ENCODE results near the gene PTGER4. TPM values are rescaled to one million over a fixed set of nuclear protein-coding genes. Genes with fewer than 3 reads are reported as not detected.

Gene PTGER4
- total RNA-seq, 1 donor from 2014 or later = 0.96 TPM

- no peak for ATAC-seq
- DNase-seq (ENCODE audit: low spot score) = no peak
Observed at GRCh38 chr5:40669606-40670390, 9.9 kb upstream of the PTGER4 start.

GRCh38 chr5:40672425-40672824, 7.3 kb upstream of the PTGER4 start:
- ATAC-seq = no peak
- no peak for DNase-seq (ENCODE audit: low spot score)

- no peak for ATAC-seq
- no peak for DNase-seq (ENCODE audit: low spot score)
Observed at GRCh38 chr5:40674661-40675235, 5.0 kb upstream of the PTGER4 start.

GRCh38 chr5:40675396-40676133, 4.2 kb upstream of the PTGER4 start:
- DNase-seq (ENCODE audit: low spot score) (no peak), ATAC-seq (no peak)

- DNase-seq (ENCODE audit: low spot score) = no peak
- ATAC-seq = no peak
Observed at GRCh38 chr5:40676613-40677343, 2.9 kb upstream of the PTGER4 start.

- DNase-seq (ENCODE audit: low spot score) (no peak), ATAC-seq (no peak)
Observed at GRCh38 chr5:40677456-40677855, 2.3 kb upstream of the PTGER4 start.

GRCh38 chr5:40678026-40678425, 1.7 kb upstream of the PTGER4 start:
- DNase-seq (ENCODE audit: low spot score) = no peak
- no peak for ATAC-seq

GRCh38 chr5:40678460-40679147, 1.1 kb upstream of the PTGER4 start:
- no peak for DNase-seq (ENCODE audit: low spot score)
- no peak for ATAC-seq

GRCh38 chr5:40679148-40679912, 385 bp upstream of the PTGER4 start:
- DNase-seq (ENCODE audit: low spot score) (peak; percentile 90), ATAC-seq (peak; percentile 98)

GRCh38 chr5:40680741-40681362, 1.1 kb downstream of the PTGER4 start:
- ATAC-seq (no peak), DNase-seq (ENCODE audit: low spot score) (no peak)

- ATAC-seq (no peak), DNase-seq (ENCODE audit: low spot score) (peak; percentile 46)
Observed at GRCh38 chr5:40681363-40682153, 1.8 kb downstream of the PTGER4 start.

GRCh38 chr5:40682154-40683017, 2.7 kb downstream of the PTGER4 start:
- ATAC-seq = no peak
- no peak for DNase-seq (ENCODE audit: low spot score)

- ATAC-seq (no peak), DNase-seq (ENCODE audit: low spot score) (no peak)
Observed at GRCh38 chr5:40683305-40683704, 3.6 kb downstream of the PTGER4 start.

- DNase-seq (ENCODE audit: low spot score) (no peak), ATAC-seq (no peak)
Observed at GRCh38 chr5:40685193-40685592, 5.5 kb downstream of the PTGER4 start.

GRCh38 chr5:40685976-40686486, 6.3 kb downstream of the PTGER4 start:
- ATAC-seq (no peak), DNase-seq (ENCODE audit: low spot score) (no peak)

GRCh38 chr5:40687321-40687720, 7.6 kb downstream of the PTGER4 start:
- no peak for ATAC-seq

GRCh38 chr5:40688127-40688761, 8.5 kb downstream of the PTGER4 start:
- ATAC-seq = peak; percentile 100
- DNase-seq (ENCODE audit: low spot score) = peak; percentile 82

More at GRCh38 chr5:40687321-40687720, 7.6 kb downstream of the PTGER4 start:
- no peak for DNase-seq (ENCODE audit: low spot score)

Measured in left lobe of liver (tissue), 2 donors.